HUES48 (cell line): ENCODE results near the gene DAPK3.

Experiments used
- H3K27ac ChIP-seq: one replicate; pipeline ENCODE4 v1.7.0; 2013; ENCODE audit warnings: low read depth, low read length, inconsistent platforms
- H3K27me3 ChIP-seq: 2 replicates; pipeline ENCODE4 v1.6.1; 2013; ENCODE audit warnings: mild to moderate bottlenecking, low read length; ENCODE audit not compliant: control insufficient read depth, insufficient read depth
- H3K36me3 ChIP-seq: 2 replicates; pipeline ENCODE4 v1.6.1; 2013; ENCODE audit warnings: low read length; ENCODE audit not compliant: control insufficient read depth, insufficient read depth
- H3K4me1 ChIP-seq: 2 replicates; pipeline ENCODE4 v1.6.1; 2013; ENCODE audit warnings: mild to moderate bottlenecking, low read length; ENCODE audit not compliant: control insufficient read depth, insufficient read depth
- H3K4me3 ChIP-seq: 2 replicates; pipeline ENCODE4 v1.5.1; 2013; ENCODE audit warnings: mild to moderate bottlenecking, low read depth, low read length
- H3K9ac ChIP-seq: 2 replicates; pipeline ENCODE4 v1.6.1; 2013; ENCODE audit warnings: mild to moderate bottlenecking, low read depth, low read length, moderate library complexity
- H3K9me3 ChIP-seq: 2 replicates; pipeline ENCODE4 v1.6.1; 2013; ENCODE audit warnings: low read length; ENCODE audit not compliant: control insufficient read depth, insufficient read depth

Gene DAPK3

DNA sequence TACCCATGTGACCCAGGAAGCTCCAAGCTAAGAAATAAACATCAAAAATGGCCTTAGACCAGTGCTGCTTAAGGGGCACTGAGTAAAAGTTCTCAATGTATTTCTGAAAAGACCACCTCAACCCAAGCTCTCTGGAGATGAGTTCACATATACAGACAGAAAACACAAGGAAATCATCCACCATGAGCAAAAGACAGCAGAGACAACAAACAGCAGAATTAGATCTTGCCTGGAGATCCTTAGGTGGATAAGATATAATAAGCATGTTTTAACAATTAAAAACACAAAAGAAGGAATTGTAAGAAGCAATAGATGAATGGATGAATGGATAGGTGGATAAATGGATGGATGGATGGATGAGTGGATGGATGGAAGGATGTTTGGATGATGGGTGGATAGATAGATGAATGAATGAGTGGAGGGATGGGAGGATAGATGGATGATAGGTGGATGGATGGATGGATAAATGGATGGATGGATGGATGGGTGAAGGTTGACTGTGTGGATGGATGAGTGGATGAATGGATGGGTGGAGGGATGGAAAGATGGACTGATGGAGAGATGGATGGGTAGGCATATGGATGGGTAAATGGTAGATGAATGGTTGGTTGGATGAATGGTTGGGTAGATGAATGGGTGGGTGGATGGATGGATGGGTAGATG, 47.7 kb downstream of the DAPK3 start:
- H3K27ac ChIP-seq = no peak overlapping the region
- no peaks in the 10 kb centered on the region for H3K9me3 ChIP-seq
- no peak overlapping the region for H3K4me3 ChIP-seq
- H3K4me1 ChIP-seq = no peaks in the 10 kb centered on the region
- H3K9ac ChIP-seq = no peak overlapping the region
- peaks cover 42% of the 10 kb centered on the region for H3K36me3 ChIP-seq
- no peaks in the 10 kb centered on the region for H3K27me3 ChIP-seq

DNA sequence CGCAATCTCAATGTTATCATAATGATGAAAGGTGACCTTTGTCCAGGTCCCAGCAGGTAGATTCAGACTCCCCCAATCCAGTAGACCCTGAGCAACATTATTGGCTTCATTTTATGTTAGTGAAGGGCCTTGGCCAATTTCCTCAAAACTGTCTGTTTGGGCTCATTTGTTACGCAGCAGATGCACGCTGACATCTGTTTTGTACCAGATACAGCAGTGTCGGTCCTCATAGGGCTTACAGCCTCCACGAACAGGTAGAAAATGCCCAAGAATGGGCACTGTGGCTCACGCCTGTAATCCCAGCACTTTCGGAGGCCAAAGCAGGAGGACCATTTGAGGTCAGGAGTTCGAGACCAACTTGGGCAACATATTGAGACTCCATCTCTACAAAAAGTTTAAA, 51.1 kb downstream of the DAPK3 start:
- no peaks in the 10 kb centered on the region for H3K4me1 ChIP-seq
- H3K9ac ChIP-seq = no peak overlapping the region
- H3K9me3 ChIP-seq = no peaks in the 10 kb centered on the region
- H3K4me3 ChIP-seq = no peak overlapping the region
- H3K27me3 ChIP-seq = no peaks in the 10 kb centered on the region
- H3K27ac ChIP-seq = no peak overlapping the region
- peaks cover 47% of the 10 kb centered on the region for H3K36me3 ChIP-seq

DNA sequence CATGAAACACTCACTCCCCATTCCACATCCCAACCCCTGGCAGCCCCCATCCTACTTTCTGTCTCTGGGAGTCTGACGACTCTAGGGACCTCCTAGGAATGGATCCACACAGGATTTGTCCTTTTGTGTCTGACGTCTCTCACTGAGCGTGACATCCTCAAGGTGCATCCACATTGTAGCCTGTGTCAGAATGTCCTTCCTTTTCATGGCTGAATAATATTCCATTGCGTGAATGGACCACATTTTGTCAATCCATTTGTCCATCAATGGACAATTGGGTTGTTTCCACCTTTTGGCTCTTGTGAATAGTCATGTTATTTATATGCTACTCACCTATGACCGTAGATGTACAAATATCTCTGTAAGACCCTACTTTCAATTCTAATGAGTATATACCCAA, 54.9 kb downstream of the DAPK3 start:
- Histone ChIP-seq H3K9ac (no peak overlapping the region), H3K4me1 (no peaks in the 10 kb centered on the region), H3K4me3 (no peak overlapping the region), H3K27me3 (no peaks in the 10 kb centered on the region), H3K27ac (no peak overlapping the region), H3K36me3 (peaks cover 50% of the 10 kb centered on the region), H3K9me3 (no peaks in the 10 kb centered on the region)

DNA sequence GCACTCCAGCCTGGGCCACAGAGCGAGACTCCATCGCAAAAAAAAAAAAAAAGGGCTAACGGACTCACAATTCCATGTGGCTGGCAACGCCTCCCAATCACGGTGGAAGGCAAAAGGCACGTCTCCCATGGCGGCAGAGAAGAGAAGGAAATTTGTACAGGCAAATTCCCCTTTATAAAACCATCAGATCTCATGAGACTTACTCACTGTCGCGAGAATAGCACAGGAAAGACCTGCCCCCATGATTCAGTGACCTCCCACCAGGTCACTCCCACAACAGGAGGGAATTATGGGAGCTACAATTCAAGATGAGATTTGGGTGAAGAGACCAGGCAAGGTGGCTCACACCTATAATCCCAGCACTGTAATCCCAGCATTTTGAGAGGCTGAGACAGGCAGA, 56.7 kb downstream of the DAPK3 start:
- Histone ChIP-seq H3K4me3 (no peak overlapping the region), H3K4me1 (no peaks in the 10 kb centered on the region), H3K27ac (no peak overlapping the region), H3K27me3 (no peaks in the 10 kb centered on the region), H3K9ac (no peak overlapping the region), H3K36me3 (peaks cover 53% of the 10 kb centered on the region), H3K9me3 (peaks cover 12% of the 10 kb centered on the region)

DNA sequence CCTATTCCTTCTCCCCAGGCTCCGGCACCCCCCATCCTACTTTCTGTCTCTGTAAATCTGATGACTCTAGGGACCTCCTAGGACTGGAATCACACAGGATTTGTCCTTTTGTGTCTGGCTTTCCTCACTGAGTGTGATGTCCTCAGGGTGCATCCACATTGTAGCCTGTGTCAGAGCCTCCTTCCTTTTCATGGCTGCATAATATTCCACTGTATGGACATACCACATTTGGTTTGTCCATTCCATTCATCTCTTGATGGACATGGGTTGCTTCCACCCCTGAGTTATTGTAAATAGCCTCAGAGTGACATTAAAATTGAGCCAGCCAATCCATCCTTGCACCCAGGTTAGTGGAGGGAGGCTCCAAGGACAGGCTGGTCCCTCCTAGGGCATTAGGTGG, 60.8 kb downstream of the DAPK3 start:
- no peak overlapping the region for H3K4me3 ChIP-seq
- H3K27ac ChIP-seq = no peak overlapping the region
- peaks cover 13% of the 10 kb centered on the region for H3K9me3 ChIP-seq
- no peaks in the 10 kb centered on the region for H3K4me1 ChIP-seq
- H3K36me3 ChIP-seq = peaks cover 59% of the 10 kb centered on the region
- no peaks in the 10 kb centered on the region for H3K27me3 ChIP-seq
- H3K9ac ChIP-seq = no peak overlapping the region
